Measurements from ENCODE around the gene ADAMTSL2. TPM values are rescaled to one million over a fixed set of nuclear protein-coding genes. Genes with fewer than 3 reads are reported as not detected.

Gene ADAMTSL2
- total and polyA plus RNA-seq, 5 donors from 2014 or later, result not detected

DNA sequence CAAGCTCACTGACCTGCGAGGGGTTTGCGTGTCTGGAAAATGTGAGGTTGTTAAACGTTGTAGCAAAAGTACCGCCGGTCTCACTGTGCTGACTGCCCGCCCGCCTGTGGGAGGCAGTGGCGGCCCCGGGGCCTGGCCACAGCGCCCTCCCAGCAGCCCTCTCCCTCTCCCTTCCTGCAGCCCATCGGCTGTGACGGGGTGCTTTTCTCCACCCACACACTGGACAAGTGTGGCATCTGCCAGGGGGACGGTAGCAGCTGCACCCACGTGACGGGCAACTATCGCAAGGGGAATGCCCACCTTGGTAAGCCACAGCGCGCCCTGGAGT lies 6.2 kb downstream of the ADAMTSL2 start:
- peaks cover 4% of the 10 kb centered on the region for H3K27me3 Mint-ChIP-seq
- Histone ChIP-seq H3K4me1 (ENCODE audit: control insufficient read depth, insufficient read depth, low read length, poor library complexity, severe bottlenecking) (no peaks in the 10 kb centered on the region), H3K27ac (ENCODE audit: insufficient read depth, low read length, poor library complexity, severe bottlenecking) (no peak overlapping the region), H3K36me3 (ENCODE audit: control insufficient read depth, insufficient read depth, low read length) (no peaks in the 10 kb centered on the region), H3K4me3 (ENCODE audit: low read depth, low read length) (no peak overlapping the region), H3K27me3 (ENCODE audit: control insufficient read depth, insufficient read depth, low read length) (no peaks in the 10 kb centered on the region), H3K9me3 (ENCODE audit: control insufficient read depth in 2 of 2, low read length in 2 of 2) (no peaks in the 10 kb centered on the region)
- H3K27ac Mint-ChIP-seq, result no peak overlapping the region
- ATAC-seq (ENCODE audit: low read depth in 2 of 2), result no peak
- no peak for DNase-seq
- no peaks in the 10 kb centered on the region for H3K9me3 Mint-ChIP-seq
- no peaks in the 10 kb centered on the region for H3K36me3 Mint-ChIP-seq
- H3K4me1 Mint-ChIP-seq, result peaks cover 0 to 3% (median 0%) of the 10 kb centered on the region in 4 donors
- H3K4me3 Mint-ChIP-seq, result no peak overlapping the region

GRCh38 chr9:133542002-133542401 lies 7.5 kb downstream of the ADAMTSL2 start:
- Histone ChIP-seq H3K27ac (ENCODE audit: insufficient read depth, low read length, poor library complexity, severe bottlenecking) (no peak overlapping the region), H3K36me3 (ENCODE audit: control insufficient read depth, insufficient read depth, low read length) (no peaks in the 10 kb centered on the region), H3K4me3 (ENCODE audit: low read depth, low read length) (no peak overlapping the region), H3K4me1 (ENCODE audit: control insufficient read depth, insufficient read depth, low read length, poor library complexity, severe bottlenecking) (no peaks in the 10 kb centered on the region), H3K27me3 (ENCODE audit: control insufficient read depth, insufficient read depth, low read length) (no peaks in the 10 kb centered on the region), H3K9me3 (ENCODE audit: control insufficient read depth in 2 of 2, low read length in 2 of 2) (no peaks in the 10 kb centered on the region)
- Mint-ChIP-seq H3K9me3 (no peaks in the 10 kb centered on the region), H3K4me3 (no peak overlapping the region), H3K36me3 (no peaks in the 10 kb centered on the region), H3K27me3 (no peaks in the 10 kb centered on the region), H3K27ac (no peak overlapping the region), H3K4me1 (peaks cover 0 to 3% (median 0%) of the 10 kb centered on the region in 4 donors)
- DNase-seq (no peak), ATAC-seq (ENCODE audit: low read depth in 2 of 2) (no peak)

- peaks cover 0 to 3% (median 0%) of the 10 kb centered on the region in 4 donors for H3K4me1 Mint-ChIP-seq
- H3K27ac Mint-ChIP-seq, result no peak overlapping the region
- no peak overlapping the region for H3K27ac ChIP-seq (ENCODE audit: insufficient read depth, low read length, poor library complexity, severe bottlenecking)
- H3K27me3 ChIP-seq (ENCODE audit: control insufficient read depth, insufficient read depth, low read length), result no peaks in the 10 kb centered on the region
- ATAC-seq (ENCODE audit: low read depth in 2 of 2) (no peak), DNase-seq (no peak)
- H3K36me3 ChIP-seq (ENCODE audit: control insufficient read depth, insufficient read depth, low read length), result no peaks in the 10 kb centered on the region
- no peaks in the 10 kb centered on the region for H3K36me3 Mint-ChIP-seq
- H3K27me3 Mint-ChIP-seq, result no peaks in the 10 kb centered on the region
- no peaks in the 10 kb centered on the region for H3K9me3 Mint-ChIP-seq
- no peak overlapping the region for H3K4me3 ChIP-seq (ENCODE audit: low read depth, low read length)
- no peaks in the 10 kb centered on the region for H3K9me3 ChIP-seq (ENCODE audit: control insufficient read depth in 2 of 2, low read length in 2 of 2)
- H3K4me1 ChIP-seq (ENCODE audit: control insufficient read depth, insufficient read depth, low read length, poor library complexity, severe bottlenecking), result no peaks in the 10 kb centered on the region
- H3K4me3 Mint-ChIP-seq, result no peak overlapping the region
Observed at GRCh38 chr9:133543772-133544467, 9.4 kb downstream of the ADAMTSL2 start.

- no peaks in the 10 kb centered on the region for H3K4me1 ChIP-seq (ENCODE audit: control insufficient read depth, insufficient read depth, low read length, poor library complexity, severe bottlenecking)
- no peak overlapping the region for H3K27ac Mint-ChIP-seq
- no peaks in the 10 kb centered on the region for H3K36me3 Mint-ChIP-seq
- H3K9me3 ChIP-seq (ENCODE audit: control insufficient read depth in 2 of 2, low read length in 2 of 2), result no peaks in the 10 kb centered on the region
- H3K4me1 Mint-ChIP-seq, result no peaks in the 10 kb centered on the region
- no peaks in the 10 kb centered on the region for H3K9me3 Mint-ChIP-seq
- DNase-seq, result no peak
- H3K27ac ChIP-seq (ENCODE audit: insufficient read depth, low read length, poor library complexity, severe bottlenecking), result no peak overlapping the region
- H3K27me3 Mint-ChIP-seq, result no peaks in the 10 kb centered on the region
- no peak for ATAC-seq (ENCODE audit: low read depth in 2 of 2)
- no peaks in the 10 kb centered on the region for H3K27me3 ChIP-seq (ENCODE audit: control insufficient read depth, insufficient read depth, low read length)
- no peak overlapping the region for H3K4me3 ChIP-seq (ENCODE audit: low read depth, low read length)
- H3K36me3 ChIP-seq (ENCODE audit: control insufficient read depth, insufficient read depth, low read length), result no peaks in the 10 kb centered on the region
- no peak overlapping the region for H3K4me3 Mint-ChIP-seq
Observed at GRCh38 chr9:133545494-133546286, 11.2 kb downstream of the ADAMTSL2 start.

DNA sequence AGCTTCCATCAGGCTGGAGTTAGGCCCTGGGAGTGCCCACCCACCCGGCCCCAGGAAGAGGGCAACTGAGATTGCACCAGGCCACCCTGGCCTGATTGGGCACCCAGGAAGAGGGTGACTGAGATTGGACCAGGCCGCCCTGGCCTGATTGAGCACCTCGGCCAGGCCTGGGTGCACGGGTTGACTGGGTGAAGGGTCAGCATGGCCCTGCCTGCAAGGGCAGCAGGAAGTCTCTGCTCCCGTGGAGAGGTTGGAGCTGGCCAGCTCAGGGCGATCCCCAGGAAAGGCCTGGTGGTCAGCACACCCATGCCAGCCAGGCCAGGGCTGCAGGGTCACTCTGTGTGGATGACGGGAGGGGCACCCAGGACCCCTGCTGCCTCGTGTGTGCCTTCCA lies 11.8 kb downstream of the ADAMTSL2 start:
- Mint-ChIP-seq H3K27me3 (no peaks in the 10 kb centered on the region), H3K27ac (no peak overlapping the region), H3K4me1 (no peaks in the 10 kb centered on the region), H3K36me3 (no peaks in the 10 kb centered on the region), H3K9me3 (no peaks in the 10 kb centered on the region), H3K4me3 (no peak overlapping the region)
- Histone ChIP-seq H3K36me3 (ENCODE audit: control insufficient read depth, insufficient read depth, low read length) (no peaks in the 10 kb centered on the region), H3K27ac (ENCODE audit: insufficient read depth, low read length, poor library complexity, severe bottlenecking) (no peak overlapping the region), H3K9me3 (ENCODE audit: control insufficient read depth in 2 of 2, low read length in 2 of 2) (no peaks in the 10 kb centered on the region), H3K4me3 (ENCODE audit: low read depth, low read length) (no peak overlapping the region), H3K4me1 (ENCODE audit: control insufficient read depth, insufficient read depth, low read length, poor library complexity, severe bottlenecking) (no peaks in the 10 kb centered on the region), H3K27me3 (ENCODE audit: control insufficient read depth, insufficient read depth, low read length) (no peaks in the 10 kb centered on the region)
- DNase-seq (no peak), ATAC-seq (ENCODE audit: low read depth in 2 of 2) (no peak)

DNA sequence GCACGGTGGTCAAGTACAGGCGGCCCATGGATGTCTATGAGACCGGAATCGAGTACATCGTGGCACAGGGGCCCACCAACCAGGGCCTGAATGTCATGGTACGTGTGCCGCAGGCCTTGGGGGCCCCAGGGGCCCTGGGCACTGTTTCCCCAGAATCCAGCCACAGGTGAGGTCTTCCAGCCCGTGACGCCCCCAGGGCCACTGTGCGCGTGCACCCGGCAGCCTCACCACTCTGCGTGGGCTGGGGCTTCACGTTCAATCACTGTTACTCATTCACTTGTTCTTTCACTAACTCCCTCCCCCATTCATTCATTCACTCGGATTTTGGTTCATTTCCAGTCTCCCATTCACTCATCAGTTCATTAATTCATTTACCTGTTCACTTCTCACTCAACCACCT lies 12.6 kb downstream of the ADAMTSL2 start:
- no peaks in the 10 kb centered on the region for H3K9me3 ChIP-seq (ENCODE audit: control insufficient read depth in 2 of 2, low read length in 2 of 2)
- H3K27me3 ChIP-seq (ENCODE audit: control insufficient read depth, insufficient read depth, low read length), result no peaks in the 10 kb centered on the region
- no peak overlapping the region for H3K27ac ChIP-seq (ENCODE audit: insufficient read depth, low read length, poor library complexity, severe bottlenecking)
- Mint-ChIP-seq H3K36me3 (no peaks in the 10 kb centered on the region), H3K27me3 (no peaks in the 10 kb centered on the region), H3K9me3 (no peaks in the 10 kb centered on the region), H3K27ac (no peak overlapping the region), H3K4me3 (no peak overlapping the region), H3K4me1 (no peaks in the 10 kb centered on the region)
- no peak for ATAC-seq (ENCODE audit: low read depth in 2 of 2)
- H3K36me3 ChIP-seq (ENCODE audit: control insufficient read depth, insufficient read depth, low read length), result no peaks in the 10 kb centered on the region
- no peak for DNase-seq
- H3K4me1 ChIP-seq (ENCODE audit: control insufficient read depth, insufficient read depth, low read length, poor library complexity, severe bottlenecking), result no peaks in the 10 kb centered on the region
- no peak overlapping the region for H3K4me3 ChIP-seq (ENCODE audit: low read depth, low read length)

GRCh38 chr9:133551446-133551845 lies 16.9 kb downstream of the ADAMTSL2 start:
- H3K4me3 ChIP-seq (ENCODE audit: low read depth, low read length), result no peak overlapping the region
- H3K36me3 Mint-ChIP-seq, result no peaks in the 10 kb centered on the region
- H3K27ac Mint-ChIP-seq, result no peak overlapping the region
- no peak overlapping the region for H3K27ac ChIP-seq (ENCODE audit: insufficient read depth, low read length, poor library complexity, severe bottlenecking)
- H3K27me3 Mint-ChIP-seq, result no peaks in the 10 kb centered on the region
- H3K27me3 ChIP-seq (ENCODE audit: control insufficient read depth, insufficient read depth, low read length), result no peaks in the 10 kb centered on the region
- no peak for DNase-seq
- no peaks in the 10 kb centered on the region for H3K9me3 ChIP-seq (ENCODE audit: control insufficient read depth in 2 of 2, low read length in 2 of 2)
- peaks cover 0 to 1% (median 0%) of the 10 kb centered on the region in 7 donors for H3K9me3 Mint-ChIP-seq
- no peak overlapping the region for H3K4me3 Mint-ChIP-seq
- H3K4me1 ChIP-seq (ENCODE audit: control insufficient read depth, insufficient read depth, low read length, poor library complexity, severe bottlenecking), result no peaks in the 10 kb centered on the region
- H3K36me3 ChIP-seq (ENCODE audit: control insufficient read depth, insufficient read depth, low read length), result no peaks in the 10 kb centered on the region
- ATAC-seq (ENCODE audit: low read depth in 2 of 2), result no peak
- H3K4me1 Mint-ChIP-seq, result no peaks in the 10 kb centered on the region

GRCh38 chr9:133552236-133552635 lies 17.7 kb downstream of the ADAMTSL2 start:
- ATAC-seq (ENCODE audit: low read depth in 2 of 2), result no peak
- Mint-ChIP-seq H3K27ac (no peak overlapping the region), H3K27me3 (no peaks in the 10 kb centered on the region), H3K36me3 (no peaks in the 10 kb centered on the region), H3K4me1 (no peaks in the 10 kb centered on the region), H3K9me3 (peaks cover 0 to 1% (median 0%) of the 10 kb centered on the region in 7 donors), H3K4me3 (no peak overlapping the region)
- Histone ChIP-seq H3K27me3 (ENCODE audit: control insufficient read depth, insufficient read depth, low read length) (no peaks in the 10 kb centered on the region), H3K4me1 (ENCODE audit: control insufficient read depth, insufficient read depth, low read length, poor library complexity, severe bottlenecking) (no peaks in the 10 kb centered on the region), H3K36me3 (ENCODE audit: control insufficient read depth, insufficient read depth, low read length) (no peaks in the 10 kb centered on the region), H3K27ac (ENCODE audit: insufficient read depth, low read length, poor library complexity, severe bottlenecking) (no peak overlapping the region), H3K9me3 (ENCODE audit: control insufficient read depth in 2 of 2, low read length in 2 of 2) (no peaks in the 10 kb centered on the region), H3K4me3 (ENCODE audit: low read depth, low read length) (no peak overlapping the region)
- DNase-seq, result no peak

All from CD4-positive, CD25-positive, alpha-beta regulatory T cell (primary cell).